Measurements from ENCODE around the gene C15orf61.

C15orf61 gene

GRCh38 chr15:67515090-67515489 is 5.8 kb upstream of the C15orf61 start:
- DNase-seq, result no peak

- DNase-seq, result no peak
These were observed 5.4 kb upstream of the C15orf61 start for GRCh38 chr15:67515557-67515956.

- no peak for DNase-seq
These were observed 456 bp upstream of the C15orf61 start for GRCh38 chr15:67520321-67521028.

- DNase-seq, result no peak
These were observed 1.0 kb downstream of the C15orf61 start for GRCh38 chr15:67521783-67522568.

- no peak for DNase-seq
These were observed 2.4 kb downstream of the C15orf61 start for GRCh38 chr15:67523330-67523729.

GRCh38 chr15:67524235-67524634 is 3.3 kb downstream of the C15orf61 start:
- DNase-seq, result no peak

- no peak for DNase-seq
These were observed 7.6 kb downstream of the C15orf61 start for GRCh38 chr15:67528513-67528912.

GRCh38 chr15:67531379-67531914 is 10.5 kb downstream of the C15orf61 start:
- DNase-seq, result no peak

- no peak for DNase-seq
These were observed 12.9 kb downstream of the C15orf61 start for GRCh38 chr15:67533873-67534272.

- DNase-seq, result no peak
These were observed 13.4 kb downstream of the C15orf61 start for GRCh38 chr15:67534360-67534759.

GRCh38 chr15:67537771-67538170 is 16.8 kb downstream of the C15orf61 start:
- no peak for DNase-seq

- DNase-seq, result peak; percentile 85
These were observed 21.8 kb downstream of the C15orf61 start, which contains the start of gene MAP2K5 for GRCh38 chr15:67542420-67543347. MAP2K5 (plus strand) TSS chr15:67542703; CDS start chr15:67543336, 633 bp downstream.

GRCh38 chr15:67543348-67543718 is 22.4 kb downstream of the C15orf61 start:
- no peak for DNase-seq

- no peak for DNase-seq
These were observed 23.5 kb downstream of the C15orf61 start for GRCh38 chr15:67544475-67544874.

- DNase-seq, result no peak
These were observed 24.9 kb downstream of the C15orf61 start for GRCh38 chr15:67545864-67546263.

- DNase-seq, result no peak
These were observed 26.1 kb downstream of the C15orf61 start for GRCh38 chr15:67547064-67547463.

GRCh38 chr15:67547836-67548235 is 26.9 kb downstream of the C15orf61 start:
- no peak for DNase-seq

GRCh38 chr15:67548236-67548852 is 27.4 kb downstream of the C15orf61 start:
- no peak for DNase-seq

GRCh38 chr15:67548862-67549651 is 28.1 kb downstream of the C15orf61 start:
- DNase-seq, result no peak

- DNase-seq, result no peak
These were observed 28.8 kb downstream of the C15orf61 start for GRCh38 chr15:67549736-67550135.

GRCh38 chr15:67550522-67550921 is 29.6 kb downstream of the C15orf61 start:
- no peak for DNase-seq

Data from activated naive CD4-positive, alpha-beta T cell treated with Interleukin-2 at 50 U/mL for 16 hours (primary cell).